Duodenal mucosa (tissue), 2 donors: Measurements from ENCODE around the gene SH2D1A.
A peak's percentile ranks its signal among the peaks of the same experiment; 100 is the strongest.

Experiments used
- H3K27ac ChIP-seq: one replicate; pipeline ENCODE4 v1.7.0; 2013; ENCODE audit warnings: low read depth, low read length
- H3K27me3 ChIP-seq, 2 donors: one replicate each; pipeline ENCODE4 v1.7.0; 2013; ENCODE audit warnings: low read length in 2 of 2, control low read depth in 1 of 2; ENCODE audit not compliant: insufficient read depth in 2 of 2, control insufficient read depth in 1 of 2
- H3K36me3 ChIP-seq, 2 donors: one replicate each; pipeline ENCODE4 v1.7.0; 2013; ENCODE audit warnings: low read length in 2 of 2, control low read depth in 1 of 2; ENCODE audit not compliant: insufficient read depth in 2 of 2, control insufficient read depth in 1 of 2
- H3K4me1 ChIP-seq, 2 donors: one replicate each; pipeline ENCODE4 v1.7.0; 2013; ENCODE audit warnings: low read length in 2 of 2, control low read depth in 1 of 2; ENCODE audit not compliant: insufficient read depth in 2 of 2, control insufficient read depth in 1 of 2
- H3K4me3 ChIP-seq, 2 donors: one replicate each; pipeline ENCODE4 v1.7.0; 2013; ENCODE audit warnings: low read length in 2 of 2, low read depth in 1 of 2
- H3K9ac ChIP-seq, 2 donors: one replicate each; pipeline ENCODE4 v1.7.0; 2013; ENCODE audit warnings: low read length in 2 of 2, low read depth in 1 of 2
- H3K9me3 ChIP-seq, 2 donors: one replicate each; pipeline ENCODE4 v1.7.0; 2013; ENCODE audit warnings: low read length in 2 of 2, control low read depth in 1 of 2; ENCODE audit not compliant: control insufficient read depth in 1 of 2

SH2D1A gene

GRCh38 chrX:124337916-124338315 is 8.4 kb upstream of the SH2D1A start:
- no peaks in the 10 kb centered on the region for H3K27me3 ChIP-seq
- no peak overlapping the region for H3K9ac ChIP-seq
- H3K9me3 ChIP-seq: no peaks in the 10 kb centered on the region

GRCh38 chrX:124338733-124339514 is 7.4 kb upstream of the SH2D1A start:
- Histone ChIP-seq H3K4me1 (no peaks in the 10 kb centered on the region), H3K36me3 (no peaks in the 10 kb centered on the region), H3K27ac (no peak overlapping the region), H3K9me3 (no peaks in the 10 kb centered on the region), H3K9ac (no peak overlapping the region), H3K4me3 (no peak overlapping the region), H3K27me3 (no peaks in the 10 kb centered on the region)

More at GRCh38 chrX:124337916-124338315, 8.4 kb upstream of the SH2D1A start:
- H3K4me1 ChIP-seq: no peaks in the 10 kb centered on the region
- H3K27ac ChIP-seq: no peak overlapping the region
- no peak overlapping the region for H3K4me3 ChIP-seq
- no peaks in the 10 kb centered on the region for H3K36me3 ChIP-seq

- H3K27me3 ChIP-seq: no peaks in the 10 kb centered on the region
- no peaks in the 10 kb centered on the region for H3K9me3 ChIP-seq
- no peaks in the 10 kb centered on the region for H3K4me1 ChIP-seq
- no peak overlapping the region for H3K9ac ChIP-seq
- no peaks in the 10 kb centered on the region for H3K36me3 ChIP-seq
- no peak overlapping the region for H3K27ac ChIP-seq
- H3K4me3 ChIP-seq: no peak overlapping the region
Observed at GRCh38 chrX:124341396-124342132, 4.8 kb upstream of the SH2D1A start.

GRCh38 chrX:124342174-124342867 is 4.0 kb upstream of the SH2D1A start:
- Histone ChIP-seq H3K4me3 (no peak overlapping the region), H3K9me3 (no peaks in the 10 kb centered on the region), H3K27me3 (no peaks in the 10 kb centered on the region), H3K9ac (no peak overlapping the region), H3K36me3 (no peaks in the 10 kb centered on the region), H3K4me1 (no peaks in the 10 kb centered on the region), H3K27ac (no peak overlapping the region)

GRCh38 chrX:124343016-124343415 is 3.3 kb upstream of the SH2D1A start:
- Histone ChIP-seq H3K9me3 (no peaks in the 10 kb centered on the region), H3K27me3 (no peaks in the 10 kb centered on the region), H3K4me3 (no peak overlapping the region), H3K4me1 (no peaks in the 10 kb centered on the region), H3K9ac (no peak overlapping the region), H3K36me3 (no peaks in the 10 kb centered on the region), H3K27ac (no peak overlapping the region)

GRCh38 chrX:124344246-124344645 is 2.1 kb upstream of the SH2D1A start:
- Histone ChIP-seq H3K9me3 (no peaks in the 10 kb centered on the region), H3K36me3 (no peaks in the 10 kb centered on the region), H3K4me3 (no peak overlapping the region), H3K4me1 (no peaks in the 10 kb centered on the region), H3K27me3 (no peaks in the 10 kb centered on the region), H3K9ac (no peak overlapping the region), H3K27ac (no peak overlapping the region)

- Histone ChIP-seq H3K9ac (no peak overlapping the region), H3K4me1 (no peaks in the 10 kb centered on the region), H3K27me3 (no peaks in the 10 kb centered on the region), H3K9me3 (no peaks in the 10 kb centered on the region), H3K36me3 (no peaks in the 10 kb centered on the region), H3K27ac (no peak overlapping the region), H3K4me3 (peak overlapping the region in 1 of 2 donors; percentile 26)
Observed at GRCh38 chrX:124346877-124347241, 496 bp downstream of the SH2D1A start.

- H3K27ac ChIP-seq: no peak overlapping the region
Observed at GRCh38 chrX:124347242-124347641, 879 bp downstream of the SH2D1A start.

GRCh38 chrX:124348182-124348581 is 1.8 kb downstream of the SH2D1A start:
- Histone ChIP-seq H3K4me3 (no peak overlapping the region), H3K4me1 (no peaks in the 10 kb centered on the region), H3K36me3 (no peaks in the 10 kb centered on the region), H3K9ac (no peak overlapping the region), H3K9me3 (no peaks in the 10 kb centered on the region), H3K27me3 (no peaks in the 10 kb centered on the region), H3K27ac (no peak overlapping the region)

More at GRCh38 chrX:124347242-124347641, 879 bp downstream of the SH2D1A start:
- Histone ChIP-seq H3K4me1 (no peaks in the 10 kb centered on the region), H3K36me3 (no peaks in the 10 kb centered on the region), H3K27me3 (no peaks in the 10 kb centered on the region), H3K4me3 (no peak overlapping the region), H3K9ac (no peak overlapping the region), H3K9me3 (no peaks in the 10 kb centered on the region)

- Histone ChIP-seq H3K27me3 (no peaks in the 10 kb centered on the region), H3K9ac (no peak overlapping the region), H3K9me3 (no peaks in the 10 kb centered on the region), H3K36me3 (no peaks in the 10 kb centered on the region), H3K4me1 (no peaks in the 10 kb centered on the region), H3K4me3 (no peak overlapping the region), H3K27ac (no peak overlapping the region)
Observed at GRCh38 chrX:124348885-124349453, 2.6 kb downstream of the SH2D1A start.
